CD4-positive, alpha-beta memory T cell (primary cell): ENCODE measurements around the gene SPCS2. TPM values are rescaled to one million over a fixed set of nuclear protein-coding genes. Genes with fewer than 3 reads are reported as not detected.
A peak's percentile ranks its signal among the peaks of the same experiment; 100 is the strongest.

ENCODE experiments used
- CTCF ChIA-PET: fragments of 350-600 bp; sonication (Branson Sonifier 250); formaldehyde crosslinking; loops from one replicate; lab custom pipeline; 2021; ENCODE audit warnings: inconsistent platforms; ENCODE audit not compliant: partially characterized antibody; lab: Charles Lee
- POLR2A ChIA-PET: fragments of 350-600 bp; sonication (Branson Sonifier 250); formaldehyde crosslinking; loops from one replicate; lab custom pipeline; 2021; ENCODE audit not compliant: partially characterized antibody; lab: Charles Lee
- DNase-seq, 5 donors: peaks; one replicate each; pipeline versions ENCODE4 v3.0.0 to v3.0.0-alpha.2; 2020 to 2022; ENCODE audit warnings: mixed read lengths in 1 of 5
- H3K27ac ChIP-seq: one replicate; pipeline ENCODE4 v1.7.0; 2013; ENCODE audit warnings: low read depth, low read length
- H3K27me3 ChIP-seq: 2 replicates; pipeline ENCODE4 v1.7.0; 2013; ENCODE audit warnings: mild to moderate bottlenecking, low read length, moderate library complexity; ENCODE audit not compliant: insufficient read depth
- H3K36me3 ChIP-seq: 2 replicates; pipeline ENCODE4 v1.7.0; 2013; ENCODE audit warnings: mild to moderate bottlenecking, low read length, moderate library complexity; ENCODE audit not compliant: insufficient read depth
- H3K4me1 ChIP-seq: 2 replicates; pipeline ENCODE4 v1.7.0; 2013; ENCODE audit warnings: mild to moderate bottlenecking, low read length, moderate library complexity; ENCODE audit not compliant: insufficient read depth
- H3K4me3 ChIP-seq, 2 donors: one replicate each; pipeline ENCODE4 v1.7.0; 2013; ENCODE audit warnings: low read length in 2 of 2, mild to moderate bottlenecking in 1 of 2
- H3K9me3 ChIP-seq, 2 donors: one replicate each; pipeline ENCODE4 v1.7.0; 2013; ENCODE audit warnings: low read length in 2 of 2, control low read depth in 1 of 2; ENCODE audit not compliant: control insufficient read depth in 1 of 2
- H3K27ac Mint-ChIP-seq, 7 donors: one replicate each; pipeline ENCODE4 v1.8.0; 2020 to 2021; ENCODE audit warnings: mixed read lengths in 7 of 7, mild to moderate bottlenecking in 6 of 7, inconsistent platforms in 3 of 7, moderate library complexity in 3 of 7
- H3K27me3 Mint-ChIP-seq, 2 donors: one replicate each; pipeline ENCODE4 v1.8.0; 2020 to 2021; ENCODE audit warnings: mixed read lengths in 2 of 2
- H3K36me3 Mint-ChIP-seq, 2 donors: one replicate each; pipeline ENCODE4 v1.8.0; 2020 to 2021; ENCODE audit warnings: mixed read lengths in 2 of 2, inconsistent platforms in 1 of 2, mild to moderate bottlenecking in 1 of 2
- H3K4me1 Mint-ChIP-seq, 4 donors: one replicate each; pipeline ENCODE4 v1.8.0; 2020 to 2021; ENCODE audit warnings: mixed read lengths in 4 of 4, mild to moderate bottlenecking in 1 of 4
- H3K4me3 Mint-ChIP-seq, 8 donors: one replicate each; pipeline ENCODE4 v1.8.0; 2020 to 2021; ENCODE audit warnings: mixed read lengths in 8 of 8, mild to moderate bottlenecking in 7 of 8, moderate library complexity in 6 of 8, inconsistent platforms in 3 of 8
- H3K9me3 Mint-ChIP-seq, 8 donors: one replicate each; pipeline ENCODE4 v1.8.0; 2020 to 2021; ENCODE audit warnings: mixed read lengths in 8 of 8, mild to moderate bottlenecking in 5 of 8, inconsistent platforms in 3 of 8, moderate library complexity in 1 of 8
- intact Hi-C: fragments of 100-400 bp; cut with micrococcal nuclease; formaldehyde crosslinking; loops from one replicate; pipeline ENCODE4 v1.15.1; 2023
- polyA plus RNA-seq, 2 donors: library from polyadenylated mRNA; unstranded; fragments of 300-500 nt; fragmentation: Illumina TruSeq; gene quantifications; one replicate each; pipeline ENCODE4 v1.2.3, GENCODE V29; 2021
- total RNA-seq, 2 experiments: library from RNA; stranded (reverse); gene quantifications; one replicate each; pipeline ENCODE4 v1.2.3, GENCODE V29; 2021

SPCS2 gene
- total and polyA plus RNA-seq, 4 experiments from 2014 or later: 145 to 272 (median 195) TPM

DNA sequence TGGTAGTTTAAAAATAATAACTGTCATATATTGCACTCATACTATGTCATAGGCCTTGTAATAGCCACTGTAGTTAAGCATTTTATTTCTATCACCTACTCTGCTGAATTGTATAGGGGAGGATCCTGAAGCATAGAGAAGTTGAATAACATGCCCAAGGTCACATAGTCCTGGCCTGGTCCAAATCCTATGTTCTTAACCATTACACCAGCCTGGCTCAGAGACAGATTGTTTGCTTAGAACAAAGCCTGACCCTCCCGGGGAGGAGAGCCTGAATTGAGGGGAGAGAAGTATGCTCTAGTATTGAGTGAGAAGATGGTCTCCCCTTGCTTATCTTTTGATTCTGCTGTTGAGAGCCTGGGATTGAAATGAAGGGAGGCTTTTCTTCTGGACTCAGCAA is 41.9 kb downstream of the SPCS2 start:
- ChIA-PET POLR2A (no interaction called here), CTCF (no interaction called here)
- Mint-ChIP-seq H3K4me3 (peak overlapping the region in 1 of 8 donors; percentile 59), H3K27me3 (no peaks in the 10 kb centered on the region), H3K4me1 (peaks cover 20 to 32% (median 26%) of the 10 kb centered on the region in 4 donors), H3K27ac (peak overlapping the region in 3 of 7 donors; percentile 43 to 77 (median 52)), H3K9me3 (no peaks in the 10 kb centered on the region), H3K36me3 (peaks cover 6 to 10% of the 10 kb centered on the region in 2 donors)
- Histone ChIP-seq H3K36me3 (peaks cover 6% of the 10 kb centered on the region), H3K9me3 (no peaks in the 10 kb centered on the region), H3K4me1 (peaks cover 23% of the 10 kb centered on the region), H3K27ac (no peak overlapping the region), H3K4me3 (no peak overlapping the region), H3K27me3 (no peaks in the 10 kb centered on the region)
- DNase-seq: no peak
- intact Hi-C loops: no loop called here

DNA sequence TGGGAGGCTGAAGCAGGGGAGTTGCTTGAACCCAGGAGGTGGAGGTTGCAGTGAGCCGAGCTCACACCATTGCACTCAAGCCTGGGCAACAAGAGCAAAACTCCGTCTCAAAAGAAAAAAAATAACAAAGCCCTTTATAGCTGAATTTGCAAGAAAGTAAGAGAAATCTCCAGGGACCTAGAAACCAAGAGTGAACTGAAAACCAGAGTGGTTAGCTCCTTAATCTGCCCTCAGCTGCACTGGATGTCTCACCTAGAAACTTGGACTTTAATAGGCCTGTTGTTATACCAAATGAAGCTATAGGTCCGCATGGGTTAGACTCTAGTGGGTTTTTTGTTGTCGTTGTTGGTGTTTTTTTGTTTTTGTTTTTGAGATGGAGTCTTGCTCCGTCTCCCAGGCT is 43.8 kb downstream of the SPCS2 start:
- intact Hi-C loops: no loop called here
- H3K4me3 Mint-ChIP-seq: no peak overlapping the region
- H3K27me3 Mint-ChIP-seq: no peaks in the 10 kb centered on the region
- no peak for DNase-seq
- H3K36me3 Mint-ChIP-seq: peaks cover 11 to 22% of the 10 kb centered on the region in 2 donors
- Histone ChIP-seq H3K4me1 (peaks cover 22% of the 10 kb centered on the region), H3K9me3 (no peaks in the 10 kb centered on the region), H3K27me3 (no peaks in the 10 kb centered on the region), H3K4me3 (no peak overlapping the region), H3K36me3 (peaks cover 6% of the 10 kb centered on the region), H3K27ac (no peak overlapping the region)
- H3K27ac Mint-ChIP-seq: peak overlapping the region in 1 of 7 donors; percentile 84
- no peaks in the 10 kb centered on the region for H3K9me3 Mint-ChIP-seq
- peaks cover 20 to 32% (median 26%) of the 10 kb centered on the region in 4 donors for H3K4me1 Mint-ChIP-seq
- ChIA-PET POLR2A (no interaction called here), CTCF (interaction anchor here (0.8 to 1.0 kb wide), 2 partner anchors 33 to 148 kb away, joined by 3 read pairs; no protein-coding TSS in a partner anchor)

DNA sequence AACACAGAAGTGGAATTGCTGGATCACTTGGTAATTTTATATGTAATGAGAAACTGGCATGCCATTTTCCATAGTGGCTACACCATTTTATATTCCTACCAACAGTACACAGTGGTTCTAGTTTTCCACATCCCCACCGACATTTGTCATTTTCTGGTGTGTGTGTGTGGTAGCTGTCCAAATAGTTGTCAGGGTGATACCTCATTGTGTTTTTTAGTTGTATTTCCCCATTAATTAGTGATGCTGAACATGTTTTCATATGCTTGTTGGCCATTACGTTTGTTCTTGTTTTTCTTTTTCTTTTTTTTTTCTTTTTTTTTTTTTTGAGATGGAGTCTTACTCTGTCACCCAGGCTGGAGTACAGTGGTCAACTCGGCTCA is 51.9 kb downstream of the SPCS2 start:
- Mint-ChIP-seq H3K4me1 (peaks cover 0 to 2% (median under 1%) of the 10 kb centered on the region in 4 donors), H3K4me3 (no peak overlapping the region), H3K9me3 (no peaks in the 10 kb centered on the region), H3K36me3 (peaks cover 31 to 37% of the 10 kb centered on the region in 2 donors), H3K27me3 (no peaks in the 10 kb centered on the region), H3K27ac (no peak overlapping the region)
- intact Hi-C loops: no loop called here
- POLR2A ChIA-PET: no interaction called here
- no peak overlapping the region for H3K27ac ChIP-seq
- no peaks in the 10 kb centered on the region for H3K4me1 ChIP-seq
- H3K36me3 ChIP-seq: peaks cover 7% of the 10 kb centered on the region
- DNase-seq: no peak
- H3K4me3 ChIP-seq: no peak overlapping the region
- H3K27me3 ChIP-seq: no peaks in the 10 kb centered on the region
- CTCF ChIA-PET: interaction anchor here (1.8 kb wide), 1 partner anchor 72 kb away, joined by 6 read pairs; no protein-coding TSS in a partner anchor
- H3K9me3 ChIP-seq: no peaks in the 10 kb centered on the region

DNA sequence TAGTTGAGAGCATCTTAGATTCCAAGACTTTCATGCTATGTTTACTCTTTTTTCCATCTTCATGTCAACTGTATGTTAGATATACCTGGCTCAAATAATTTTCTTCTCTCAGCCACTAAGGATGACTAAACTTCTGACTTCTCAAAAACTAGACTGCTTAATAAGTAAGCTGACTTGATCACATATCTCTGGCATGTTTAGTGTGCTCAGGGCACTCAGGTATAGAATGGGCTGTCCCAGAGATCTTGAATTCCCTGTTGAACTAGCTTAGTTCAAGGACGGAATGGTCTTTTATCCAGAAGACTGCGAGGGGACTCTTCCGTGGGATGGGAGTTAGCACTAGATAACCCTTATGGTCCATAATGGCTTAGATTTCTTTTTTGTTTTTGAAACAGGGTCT is 52.6 kb downstream of the SPCS2 start:
- H3K27me3 Mint-ChIP-seq: no peaks in the 10 kb centered on the region
- no peak for DNase-seq
- no peak overlapping the region for H3K27ac ChIP-seq
- no peak overlapping the region for H3K4me3 Mint-ChIP-seq
- intact Hi-C loops: no loop called here
- H3K9me3 Mint-ChIP-seq: no peaks in the 10 kb centered on the region
- no peak overlapping the region for H3K27ac Mint-ChIP-seq
- H3K4me3 ChIP-seq: no peak overlapping the region
- H3K36me3 Mint-ChIP-seq: peaks cover 32 to 37% of the 10 kb centered on the region in 2 donors
- no peaks in the 10 kb centered on the region for H3K27me3 ChIP-seq
- H3K36me3 ChIP-seq: peaks cover 14% of the 10 kb centered on the region
- CTCF ChIA-PET: interaction anchor here (0.9 to 1.8 kb wide), 2 partner anchors 21 to 73 kb away, joined by 3 to 6 read pairs; no protein-coding TSS in a partner anchor
- H3K4me1 Mint-ChIP-seq: peaks cover 0 to 2% (median under 1%) of the 10 kb centered on the region in 4 donors
- POLR2A ChIA-PET: no interaction called here
- no peaks in the 10 kb centered on the region for H3K9me3 ChIP-seq
- H3K4me1 ChIP-seq: no peaks in the 10 kb centered on the region

DNA sequence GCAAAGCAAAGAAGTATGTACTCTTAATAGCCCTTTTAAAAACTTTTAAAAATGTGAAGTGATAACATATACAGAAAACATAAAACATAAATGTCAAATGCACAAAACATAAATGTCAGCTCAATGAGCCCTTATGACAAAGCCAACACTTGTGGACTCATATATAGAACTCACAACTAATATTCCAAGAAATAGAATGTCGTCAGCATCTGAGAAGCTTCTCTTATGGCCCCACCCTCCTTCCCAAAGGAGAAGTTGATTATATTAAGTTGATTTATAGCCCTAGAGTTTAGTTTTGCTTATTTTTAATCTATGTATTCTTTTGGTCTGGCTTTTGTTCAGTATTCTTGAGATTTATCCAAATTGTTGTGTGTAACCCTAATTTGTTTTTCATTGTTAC is 53.5 kb downstream of the SPCS2 start:
- Mint-ChIP-seq H3K27me3 (no peaks in the 10 kb centered on the region), H3K36me3 (peaks cover 39 to 40% of the 10 kb centered on the region in 2 donors)
- CTCF ChIA-PET: interaction anchor here (0.9 kb wide), 1 partner anchor 20 kb away, joined by 3 read pairs; no protein-coding TSS in a partner anchor

DNA sequence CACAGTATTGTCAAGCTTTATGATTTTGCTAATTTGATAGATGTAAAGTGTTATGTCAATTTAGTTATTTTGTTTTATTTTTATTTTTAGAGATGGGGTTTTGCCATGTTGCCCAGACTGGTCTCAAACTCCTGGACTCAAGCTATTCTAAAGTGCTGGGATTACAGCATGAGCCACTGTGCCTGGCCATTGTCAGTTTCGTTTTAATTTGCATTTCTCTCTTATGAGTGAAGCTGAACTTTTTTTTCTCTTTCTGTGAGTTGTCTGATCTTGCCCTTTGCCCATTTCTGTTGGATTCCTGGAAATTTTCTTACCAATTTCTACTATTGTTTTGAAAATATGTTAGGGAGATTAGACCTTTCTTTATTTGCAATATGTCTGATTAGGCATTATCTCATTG is 55.1 kb downstream of the SPCS2 start:
- intact Hi-C loops: no loop called here
- ChIA-PET POLR2A (no interaction called here), CTCF (interaction anchor here (1.2 to 2.4 kb wide), 2 partner anchors 18 to 141 kb away, joined by 3 to 8 read pairs; no protein-coding TSS in a partner anchor)
- no peak overlapping the region for H3K4me3 Mint-ChIP-seq
- no peaks in the 10 kb centered on the region for H3K4me1 ChIP-seq
- no peak overlapping the region for H3K4me3 ChIP-seq
- H3K27ac Mint-ChIP-seq: peak overlapping the region in 1 of 7 donors; percentile 3
- no peaks in the 10 kb centered on the region for H3K27me3 ChIP-seq
- peaks cover 0 to 2% (median under 1%) of the 10 kb centered on the region in 4 donors for H3K4me1 Mint-ChIP-seq
- peaks cover 21% of the 10 kb centered on the region for H3K36me3 ChIP-seq
- no peaks in the 10 kb centered on the region for H3K9me3 ChIP-seq
- H3K36me3 Mint-ChIP-seq: peaks cover 43 to 46% of the 10 kb centered on the region in 2 donors
- no peak overlapping the region for H3K27ac ChIP-seq
- no peaks in the 10 kb centered on the region for H3K9me3 Mint-ChIP-seq
- DNase-seq: no peak
- no peaks in the 10 kb centered on the region for H3K27me3 Mint-ChIP-seq

More for the DNA sequence above, 53.5 kb downstream of the SPCS2 start:
- Mint-ChIP-seq H3K27ac (peak overlapping the region in 1 of 7 donors; percentile 8), H3K4me1 (peaks cover 0 to 2% (median under 1%) of the 10 kb centered on the region in 4 donors), H3K9me3 (no peaks in the 10 kb centered on the region), H3K4me3 (no peak overlapping the region)
- intact Hi-C loops: no loop called here
- H3K36me3 ChIP-seq: peaks cover 20% of the 10 kb centered on the region
- DNase-seq: no peak
- H3K4me1 ChIP-seq: no peaks in the 10 kb centered on the region
- no peaks in the 10 kb centered on the region for H3K9me3 ChIP-seq
- POLR2A ChIA-PET: no interaction called here
- H3K27me3 ChIP-seq: no peaks in the 10 kb centered on the region
- H3K27ac ChIP-seq: no peak overlapping the region
- no peak overlapping the region for H3K4me3 ChIP-seq

DNA sequence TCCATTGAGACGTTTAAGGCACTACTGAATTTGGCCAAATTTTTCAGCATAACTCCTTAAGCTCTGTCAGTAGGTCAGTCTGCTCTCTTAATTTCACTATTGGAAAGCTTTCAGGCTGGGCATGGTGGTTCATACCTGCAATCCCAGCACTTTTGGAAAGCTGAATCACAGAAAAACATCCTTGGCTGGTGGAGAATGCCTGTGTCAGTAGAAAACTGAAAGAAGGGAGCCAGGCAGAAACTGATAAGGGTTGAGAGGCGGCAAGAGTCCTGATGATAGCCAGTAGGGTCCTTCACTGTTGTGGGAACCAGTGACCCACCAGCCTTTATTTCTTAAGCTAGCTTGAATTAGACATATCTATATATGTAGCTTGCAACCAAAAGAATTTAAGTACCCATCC is 62.3 kb downstream of the SPCS2 start:
- no peak overlapping the region for H3K4me3 Mint-ChIP-seq
- peaks cover 33 to 37% of the 10 kb centered on the region in 2 donors for H3K36me3 Mint-ChIP-seq
- intact Hi-C loops: no loop called here
- H3K4me1 Mint-ChIP-seq: peaks cover 0 to 4% (median 0%) of the 10 kb centered on the region in 4 donors
- no peaks in the 10 kb centered on the region for H3K9me3 Mint-ChIP-seq
- H3K27me3 Mint-ChIP-seq: no peaks in the 10 kb centered on the region
- Histone ChIP-seq H3K4me3 (no peak overlapping the region), H3K27ac (no peak overlapping the region), H3K27me3 (no peaks in the 10 kb centered on the region), H3K4me1 (no peaks in the 10 kb centered on the region), H3K36me3 (peaks cover 18% of the 10 kb centered on the region), H3K9me3 (no peaks in the 10 kb centered on the region)
- DNase-seq: no peak
- no peak overlapping the region for H3K27ac Mint-ChIP-seq
- CTCF ChIA-PET: interaction anchor here (1.3 to 6.9 kb wide), 2 partner anchors 11 to 238 kb away, joined by 3 to 47 read pairs; no protein-coding TSS in a partner anchor
- POLR2A ChIA-PET: no interaction called here
